Measurements from ENCODE around the gene MAPKAP1. TPM values are rescaled to one million over a fixed set of nuclear protein-coding genes. Genes with fewer than 3 reads are reported as not detected.
A peak's percentile ranks its signal among the peaks of the same experiment; 100 is the strongest.

The MAPKAP1 gene
- total RNA-seq, 4 donors from 2014 or later: 87.1 to 114 (median 111) TPM

DNA sequence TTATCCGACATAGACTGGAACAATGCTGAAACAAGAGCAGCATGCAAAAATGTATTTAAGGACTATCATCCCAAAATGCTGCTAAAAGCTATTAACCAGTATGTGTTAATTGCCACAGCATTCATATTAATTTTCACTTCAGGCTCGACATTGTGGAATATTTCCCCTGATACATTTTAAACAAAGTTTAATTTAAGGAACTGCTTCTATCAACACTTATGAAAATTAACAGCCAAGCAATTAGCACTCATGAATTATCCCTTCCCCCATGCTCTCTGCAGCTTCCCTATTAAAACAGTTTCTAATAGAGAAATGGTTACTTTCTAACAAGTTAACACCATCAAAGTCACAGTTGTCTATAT lies 54.8 kb downstream of the MAPKAP1 start:
- Histone ChIP-seq H3K4me1 (peaks cover 0 to 6% of the 10 kb centered on the region in 2 donors), H3K36me3 (no peaks in the 10 kb centered on the region), H3K4me3 (replicated peaks in 1 of 3) (no peak overlapping the region), H3K27ac (no peak overlapping the region), H3K9me3 (no peaks in the 10 kb centered on the region), H3K27me3 (no peaks in the 10 kb centered on the region)
- TF ChIP-seq, protein P1, sequence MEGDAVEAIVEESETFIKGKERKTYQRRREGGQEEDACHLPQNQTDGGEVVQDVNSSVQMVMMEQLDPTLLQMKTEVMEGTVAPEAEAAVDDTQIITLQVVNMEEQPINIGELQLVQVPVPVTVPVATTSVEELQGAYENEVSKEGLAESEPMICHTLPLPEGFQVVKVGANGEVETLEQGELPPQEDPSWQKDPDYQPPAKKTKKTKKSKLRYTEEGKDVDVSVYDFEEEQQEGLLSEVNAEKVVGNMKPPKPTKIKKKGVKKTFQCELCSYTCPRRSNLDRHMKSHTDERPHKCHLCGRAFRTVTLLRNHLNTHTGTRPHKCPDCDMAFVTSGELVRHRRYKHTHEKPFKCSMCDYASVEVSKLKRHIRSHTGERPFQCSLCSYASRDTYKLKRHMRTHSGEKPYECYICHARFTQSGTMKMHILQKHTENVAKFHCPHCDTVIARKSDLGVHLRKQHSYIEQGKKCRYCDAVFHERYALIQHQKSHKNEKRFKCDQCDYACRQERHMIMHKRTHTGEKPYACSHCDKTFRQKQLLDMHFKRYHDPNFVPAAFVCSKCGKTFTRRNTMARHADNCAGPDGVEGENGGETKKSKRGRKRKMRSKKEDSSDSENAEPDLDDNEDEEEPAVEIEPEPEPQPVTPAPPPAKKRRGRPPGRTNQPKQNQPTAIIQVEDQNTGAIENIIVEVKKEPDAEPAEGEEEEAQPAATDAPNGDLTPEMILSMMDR (IDR thresholded peaks at IDR 0.05): no peak
- no peak for TF ChIP-seq POLR2A (IDR thresholded peaks at IDR 0.05)
- intact Hi-C loops (cut with DNase I): no loop called here
- WGBS, 2 donors: 73 to 84% methylated on average over 2 of the region's 2 CpGs
- no peak for DNase-seq

DNA sequence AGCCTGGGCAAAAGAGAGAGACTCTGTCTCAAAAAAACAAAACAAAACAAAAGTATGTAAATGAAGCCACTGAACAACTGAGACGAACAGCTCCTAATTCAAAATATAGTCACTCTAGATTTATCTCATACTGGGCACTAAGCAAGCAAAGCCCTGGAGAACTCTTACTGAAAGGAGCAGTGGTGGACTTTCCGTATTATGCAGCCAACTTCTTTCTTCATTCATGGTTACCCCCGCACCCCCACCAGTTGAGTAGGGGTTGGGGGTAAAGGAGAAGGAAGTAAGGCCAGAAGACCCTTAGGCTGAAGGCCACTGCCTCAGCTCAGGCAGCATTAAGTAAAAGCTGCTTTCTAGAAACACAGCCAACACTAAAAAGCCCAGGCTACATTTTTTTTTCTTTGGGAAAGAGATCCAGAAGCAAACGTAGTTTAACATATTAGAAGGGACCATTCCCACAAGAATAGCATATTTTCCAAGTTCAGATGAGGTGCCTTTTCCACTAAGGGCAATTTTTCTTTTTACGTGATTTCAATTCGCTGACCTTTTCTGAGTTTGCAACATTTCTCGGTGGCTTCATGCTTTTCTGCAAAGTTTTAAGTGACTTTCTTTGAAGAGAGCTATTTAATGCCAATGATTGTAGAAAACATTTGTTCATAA lies 55.3 kb downstream of the MAPKAP1 start:
- no peak overlapping the region for H3K27ac ChIP-seq
- no peak for TF ChIP-seq POLR2A (IDR thresholded peaks at IDR 0.05)
- TF ChIP-seq, protein P1 (IDR thresholded peaks at IDR 0.05): no peak
- H3K4me1 ChIP-seq: peaks cover 3 to 7% of the 10 kb centered on the region in 2 donors
- DNase-seq: no peak
- no peaks in the 10 kb centered on the region for H3K9me3 ChIP-seq
- no peak overlapping the region for H3K4me3 ChIP-seq (replicated peaks in 1 of 3)
- intact Hi-C loops (cut with DNase I): no loop called here
- 76 to 84% methylated on average over 7 of the region's 7 CpGs for WGBS, 2 donors
- H3K36me3 ChIP-seq: no peaks in the 10 kb centered on the region
- no peaks in the 10 kb centered on the region for H3K27me3 ChIP-seq

DNA sequence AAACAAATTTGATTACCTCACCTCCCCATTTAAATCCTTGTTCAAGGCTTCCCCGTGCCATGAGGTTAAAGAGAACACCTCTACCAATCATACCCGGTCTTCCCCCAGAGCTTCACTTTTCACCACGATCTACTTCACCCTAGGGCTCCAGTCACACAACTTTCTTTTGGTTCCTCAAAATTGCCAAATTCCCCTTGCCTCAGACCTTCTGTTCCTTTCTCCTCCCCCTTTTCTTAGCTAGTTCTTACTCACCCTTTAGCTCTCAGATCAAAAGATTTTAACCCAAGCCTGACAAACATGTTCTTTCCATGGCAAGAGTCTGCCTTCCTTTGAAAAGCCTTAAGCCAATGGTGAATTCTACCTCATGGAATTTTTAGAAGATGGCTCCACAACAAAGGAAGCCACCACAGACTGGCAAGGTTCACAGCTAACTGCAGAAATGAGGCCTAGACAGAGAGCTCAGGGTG lies 56.7 kb downstream of the MAPKAP1 start:
- Histone ChIP-seq H3K36me3 (no peaks in the 10 kb centered on the region), H3K9me3 (no peaks in the 10 kb centered on the region), H3K4me3 (replicated peaks in 1 of 3) (no peak overlapping the region), H3K4me1 (peaks cover 3 to 18% of the 10 kb centered on the region in 2 donors), H3K27ac (no peak overlapping the region), H3K27me3 (no peaks in the 10 kb centered on the region)
- DNase-seq: no peak
- TF ChIP-seq POLR2A (IDR thresholded peaks at IDR 0.05): no peak
- TF ChIP-seq, protein P1 (IDR thresholded peaks at IDR 0.05): no peak
- intact Hi-C loops (cut with DNase I): no loop called here
- WGBS, 2 donors: 75 to 87% methylated on average over 3 of the region's 3 CpGs

DNA sequence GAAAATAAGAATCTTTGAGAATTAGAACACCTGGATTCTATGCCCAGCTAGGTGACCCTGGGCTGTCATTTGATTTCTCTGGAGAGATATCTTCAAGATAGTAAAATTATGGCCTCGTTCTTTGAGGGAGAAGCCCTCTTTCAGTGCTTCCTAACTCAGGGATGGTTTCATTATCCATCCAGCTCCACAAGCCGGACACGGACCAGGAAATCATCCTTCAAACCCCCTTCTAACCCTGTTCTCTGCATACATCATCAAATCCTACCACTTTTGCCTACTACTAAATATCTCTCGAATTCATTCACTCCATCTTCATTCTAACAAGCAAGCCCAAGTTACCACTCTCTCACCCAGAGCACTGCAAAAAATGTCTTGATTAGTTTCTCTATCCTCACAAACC lies 57.2 kb downstream of the MAPKAP1 start:
- peaks cover 3 to 18% of the 10 kb centered on the region in 2 donors for H3K4me1 ChIP-seq
- no peak for TF ChIP-seq POLR2A (IDR thresholded peaks at IDR 0.05)
- TF ChIP-seq, protein P1 (IDR thresholded peaks at IDR 0.05): no peak
- H3K4me3 ChIP-seq (replicated peaks in 1 of 3): no peak overlapping the region
- 84 to 86% methylated on average over 4 of the region's 4 CpGs for WGBS, 2 donors
- intact Hi-C loops (cut with DNase I): no loop called here
- no peaks in the 10 kb centered on the region for H3K27me3 ChIP-seq
- no peaks in the 10 kb centered on the region for H3K9me3 ChIP-seq
- DNase-seq: no peak
- no peaks in the 10 kb centered on the region for H3K36me3 ChIP-seq
- H3K27ac ChIP-seq: peak overlapping the region in 1 of 3 donors; percentile 36

DNA sequence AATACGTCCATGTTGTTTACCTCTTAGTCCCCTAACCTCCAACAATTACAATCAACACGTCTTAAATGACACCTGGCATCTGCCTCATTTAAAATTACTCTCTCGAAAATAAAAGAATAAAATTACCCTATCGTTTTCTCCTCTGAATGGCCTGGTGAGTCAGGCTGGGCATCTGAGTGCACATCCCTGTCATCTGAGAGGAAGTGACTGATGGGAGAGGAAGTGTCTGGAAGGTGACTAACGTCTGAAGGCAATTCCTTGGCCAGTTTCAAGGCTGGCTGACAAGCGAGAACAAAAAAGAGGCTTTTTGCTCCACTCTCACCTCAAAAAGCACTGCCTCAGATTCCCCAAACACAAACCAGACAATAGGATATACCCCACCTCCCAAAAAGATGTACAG lies 57.7 kb downstream of the MAPKAP1 start:
- TF ChIP-seq POLR2A (IDR thresholded peaks at IDR 0.05): no peak
- TF ChIP-seq, protein P1 (IDR thresholded peaks at IDR 0.05): no peak
- Histone ChIP-seq H3K9me3 (no peaks in the 10 kb centered on the region), H3K4me3 (replicated peaks in 1 of 3) (no peak overlapping the region), H3K27me3 (no peaks in the 10 kb centered on the region), H3K27ac (peak overlapping the region in 1 of 3 donors; percentile 36), H3K36me3 (no peaks in the 10 kb centered on the region), H3K4me1 (peaks cover 3 to 18% of the 10 kb centered on the region in 2 donors)
- WGBS, 2 donors: 72 to 75% methylated on average over 6 of the region's 6 CpGs
- no peak for DNase-seq
- intact Hi-C loops (cut with DNase I): no loop called here
